GM23248 (cell line): Measurements from ENCODE around the gene RTN4.

Source experiments
- EZH2 ChIP-seq: fragments of 200-600 bp; sonication (generic); IDR thresholded peaks from 2 replicates; pipeline ENCODE4 v1.6.1; 2018; ENCODE audit warnings: antibody characterized with exemption, mild to moderate bottlenecking; ENCODE audit not compliant: insufficient read depth, poor library complexity, severe bottlenecking
- EZH2phosphoT487 ChIP-seq: fragments of 200-600 bp; sonication (generic); IDR thresholded peaks from 2 replicates; pipeline ENCODE4 v1.6.1; 2018; ENCODE audit warnings: antibody characterized with exemption, moderate library complexity, mild to moderate bottlenecking, low read depth; ENCODE audit not compliant: insufficient read depth

DNA sequence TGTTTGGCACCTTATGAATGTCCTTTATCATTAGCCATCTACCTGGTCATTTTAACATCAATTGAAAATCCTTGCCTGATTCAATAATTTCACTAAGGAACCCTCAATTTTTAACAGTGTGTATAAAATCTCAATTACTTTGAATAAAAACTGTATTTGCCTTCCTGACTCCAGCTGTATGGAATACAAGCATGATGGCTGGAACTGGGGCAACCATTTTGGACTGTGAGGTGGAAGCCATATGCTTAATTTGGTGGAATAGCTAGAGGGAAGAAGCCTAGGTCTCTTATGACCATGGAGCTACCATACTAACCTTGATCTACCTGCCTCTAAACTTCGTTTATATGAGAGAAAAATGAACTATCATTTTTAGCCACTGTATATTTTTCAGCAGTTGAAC lies 12.5 kb upstream of the RTN4 start:
- TF ChIP-seq EZH2phosphoT487 (no peak), EZH2 (no peak)
